ENCODE measurements around the gene NID1. TPM values are rescaled to one million over a fixed set of nuclear protein-coding genes. Genes with fewer than 3 reads are reported as not detected.
A peak's percentile ranks its signal among the peaks of the same experiment; 100 is the strongest.

NID1 gene
- total and polyA plus RNA-seq, 4 donors = 21.2 to 90.1 (median 55.2) TPM

GRCh38 chr1:236010443-236010842, 54.4 kb downstream of the NID1 start:
- H3K4me3 ChIP-seq (ENCODE audit: low read depth in 1 of 3, low read length in 3 of 3) = no peak overlapping the region
- H3K9ac ChIP-seq (ENCODE audit: low read depth in 1 of 2, low read length in 2 of 2) = no peak overlapping the region
- H3K4me1 ChIP-seq (ENCODE audit: control insufficient read depth in 4 of 4, insufficient read depth in 4 of 4, low read length in 3 of 4) = peaks cover 2 to 9% (median 5%) of the 10 kb centered on the region in 4 donors
- TF ChIP-seq RAD21 (IDR thresholded peaks at IDR 0.05) = no peak
- TF ChIP-seq CTCF (IDR thresholded peaks at IDR 0.05; ENCODE audit: low read depth, low read length, missing input control) = no peak
- no peak for TF ChIP-seq GABPA (IDR thresholded peaks at IDR 0.05 in 1 of 2, conservative IDR thresholded peaks at IDR 0.05 in 1 of 2)
- TF ChIP-seq NR2F2 (IDR thresholded peaks at IDR 0.05) = no peak
- TF ChIP-seq FOXA1 (IDR thresholded peaks at IDR 0.05) = no peak
- TF ChIP-seq TAF1 (conservative IDR thresholded peaks at IDR 0.05) = no peak
- no peak for TF ChIP-seq RXRA (IDR thresholded peaks at IDR 0.05)
- TF ChIP-seq, protein P1, sequence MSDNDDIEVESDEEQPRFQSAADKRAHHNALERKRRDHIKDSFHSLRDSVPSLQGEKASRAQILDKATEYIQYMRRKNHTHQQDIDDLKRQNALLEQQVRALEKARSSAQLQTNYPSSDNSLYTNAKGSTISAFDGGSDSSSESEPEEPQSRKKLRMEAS (IDR thresholded peaks at IDR 0.05) = no peak
- TF ChIP-seq SP1 (IDR thresholded peaks at IDR 0.05) = no peak
- no peak for TF ChIP-seq FOXA2 (IDR thresholded peaks at IDR 0.05)
- TF ChIP-seq EGR1 (IDR thresholded peaks at IDR 0.05; ENCODE audit: low read depth in 2 of 2) = no peak
- no peak for TF ChIP-seq JUND (IDR thresholded peaks at IDR 0.05)
- no peak for TF ChIP-seq HNF4G (IDR thresholded peaks at IDR 0.05)
- no peak for TF ChIP-seq YY1 (IDR thresholded peaks at IDR 0.05)
- TF ChIP-seq, protein P2, sequence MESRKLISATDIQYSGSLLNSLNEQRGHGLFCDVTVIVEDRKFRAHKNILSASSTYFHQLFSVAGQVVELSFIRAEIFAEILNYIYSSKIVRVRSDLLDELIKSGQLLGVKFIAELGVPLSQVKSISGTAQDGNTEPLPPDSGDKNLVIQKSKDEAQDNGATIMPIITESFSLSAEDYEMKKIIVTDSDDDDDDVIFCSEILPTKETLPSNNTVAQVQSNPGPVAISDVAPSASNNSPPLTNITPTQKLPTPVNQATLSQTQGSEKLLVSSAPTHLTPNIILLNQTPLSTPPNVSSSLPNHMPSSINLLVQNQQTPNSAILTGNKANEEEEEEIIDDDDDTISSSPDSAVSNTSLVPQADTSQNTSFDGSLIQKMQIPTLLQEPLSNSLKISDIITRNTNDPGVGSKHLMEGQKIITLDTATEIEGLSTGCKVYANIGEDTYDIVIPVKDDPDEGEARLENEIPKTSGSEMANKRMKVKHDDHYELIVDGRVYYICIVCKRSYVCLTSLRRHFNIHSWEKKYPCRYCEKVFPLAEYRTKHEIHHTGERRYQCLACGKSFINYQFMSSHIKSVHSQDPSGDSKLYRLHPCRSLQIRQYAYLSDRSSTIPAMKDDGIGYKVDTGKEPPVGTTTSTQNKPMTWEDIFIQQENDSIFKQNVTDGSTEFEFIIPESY (IDR thresholded peaks at IDR 0.05) = no peak
- TF ChIP-seq, protein P3, sequence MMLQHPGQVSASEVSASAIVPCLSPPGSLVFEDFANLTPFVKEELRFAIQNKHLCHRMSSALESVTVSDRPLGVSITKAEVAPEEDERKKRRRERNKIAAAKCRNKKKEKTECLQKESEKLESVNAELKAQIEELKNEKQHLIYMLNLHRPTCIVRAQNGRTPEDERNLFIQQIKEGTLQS (IDR thresholded peaks at IDR 0.05) = no peak
- TF ChIP-seq HNF4A (conservative IDR thresholded peaks at IDR 0.05) = no peak
- H3K27ac ChIP-seq (ENCODE audit: low read depth in 1 of 2, low read length in 2 of 2) = peak overlapping the region in 1 of 2 donors; percentile 1
- no peaks in the 10 kb centered on the region for H3K9me3 ChIP-seq (ENCODE audit: control insufficient read depth in 4 of 4, low read length in 3 of 4)
- 89% methylated on average over 7 of the region's 7 CpGs for WGBS
- DNase-seq (ENCODE audit: low spot score) = no peak
- H3K27me3 ChIP-seq (ENCODE audit: control insufficient read depth in 4 of 4, insufficient read depth in 4 of 4, low read length in 3 of 4) = no peaks in the 10 kb centered on the region
- peaks cover 11 to 38% (median 28%) of the 10 kb centered on the region in 4 donors for H3K36me3 ChIP-seq (ENCODE audit: control insufficient read depth in 4 of 4, insufficient read depth in 3 of 4, low read depth in 1 of 4, low read length in 3 of 4)

GRCh38 chr1:236009857-236010256, 55.0 kb downstream of the NID1 start:
- Histone ChIP-seq H3K9me3 (ENCODE audit: control insufficient read depth in 4 of 4, low read length in 3 of 4) (no peaks in the 10 kb centered on the region), H3K9ac (ENCODE audit: low read depth in 1 of 2, low read length in 2 of 2) (no peak overlapping the region), H3K4me3 (ENCODE audit: low read depth in 1 of 3, low read length in 3 of 3) (no peak overlapping the region), H3K27me3 (ENCODE audit: control insufficient read depth in 4 of 4, insufficient read depth in 4 of 4, low read length in 3 of 4) (no peaks in the 10 kb centered on the region), H3K4me1 (ENCODE audit: control insufficient read depth in 4 of 4, insufficient read depth in 4 of 4, low read length in 3 of 4) (peaks cover 2 to 9% (median 5%) of the 10 kb centered on the region in 4 donors), H3K36me3 (ENCODE audit: control insufficient read depth in 4 of 4, insufficient read depth in 3 of 4, low read depth in 1 of 4, low read length in 3 of 4) (peaks cover 13 to 38% (median 26%) of the 10 kb centered on the region in 4 donors), H3K27ac (ENCODE audit: low read depth in 1 of 2, low read length in 2 of 2) (peak overlapping the region in 1 of 2 donors; percentile 9)
- DNase-seq (ENCODE audit: low spot score) = no peak
- TF ChIP-seq, protein P1 (IDR thresholded peaks at IDR 0.05) = no peak
- peak in 1 of 2 donors; percentile 20 for TF ChIP-seq HNF4A (conservative IDR thresholded peaks at IDR 0.05)
- peak; percentile 45 for TF ChIP-seq NR2F2 (IDR thresholded peaks at IDR 0.05)
- TF ChIP-seq, protein P2 (IDR thresholded peaks at IDR 0.05) = no peak
- peak in 1 of 2 donors; percentile 15 for TF ChIP-seq RXRA (IDR thresholded peaks at IDR 0.05)
- TF ChIP-seq FOXA1 (IDR thresholded peaks at IDR 0.05) = peak; percentile 21
- no peak for TF ChIP-seq JUND (IDR thresholded peaks at IDR 0.05)
- 52% methylated on average over 2 of the region's 2 CpGs for WGBS
